Erythroblast (primary cell): ENCODE data around the gene RUFY1.
A peak's percentile ranks its signal among the peaks of the same experiment; 100 is the strongest.
"Not testable (repeated sequence)": the region's sequence is repeated elsewhere in the genome, so short reads cannot be mapped to it uniquely, and the experiment has no call there.

Source experiments
- DNase-seq, 2 experiments: peaks; one replicate each; lab custom pipeline; 2025; lab: John Stamatoyannopoulos, UW
- GATA1 ChIP-seq: IDR thresholded peaks from 2 replicates; pipeline ENCODE4 v1.6.1; 2011; ENCODE audit warnings: low read depth, mild to moderate bottlenecking, control low read depth, low read length, moderate library complexity
- POLR2A ChIP-seq: IDR thresholded peaks from 2 replicates; pipeline ENCODE4 v1.6.1; 2011; ENCODE audit warnings: mild to moderate bottlenecking, low read length

RUFY1 gene

GRCh38 chr5:179526978-179527377, 23.4 kb upstream of the RUFY1 start:
- no peak for DNase-seq
- TF ChIP-seq POLR2A (no peak), GATA1 (no peak)

GRCh38 chr5:179530069-179530998, 20.0 kb upstream of the RUFY1 start:
- TF ChIP-seq GATA1 (no peak), POLR2A (peak; percentile 45)
- peak; percentile 68 to 72 for DNase-seq

GRCh38 chr5:179533024-179533423, 17.3 kb upstream of the RUFY1 start:
- no peak for TF ChIP-seq POLR2A
- DNase-seq: no peak

DNA sequence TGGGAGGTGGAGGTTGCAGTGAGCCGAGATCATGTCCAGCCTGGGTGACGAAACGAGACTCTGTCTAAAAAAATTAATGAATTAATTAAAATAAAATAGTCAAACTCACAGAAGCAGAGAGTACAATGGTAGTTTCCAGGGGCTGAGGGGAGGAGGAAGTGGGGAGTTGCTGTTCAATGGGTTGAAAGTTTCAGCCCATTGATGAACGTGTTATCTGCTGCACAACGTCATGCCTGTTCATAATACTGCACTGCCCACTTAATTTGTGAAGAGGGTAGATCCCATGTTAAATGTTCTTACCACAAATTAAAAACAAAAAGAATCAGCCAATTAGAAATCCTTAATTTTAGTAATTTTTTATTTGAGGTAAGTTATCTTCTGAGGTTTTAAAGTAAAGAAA, 16.4 kb upstream of the RUFY1 start:
- TF ChIP-seq POLR2A: no peak
- no peak for TF ChIP-seq GATA1
- no peak for DNase-seq

GRCh38 chr5:179534431-179534830, 15.9 kb upstream of the RUFY1 start:
- DNase-seq: no peak
- TF ChIP-seq POLR2A: no peak
- no peak for TF ChIP-seq GATA1

- TF ChIP-seq GATA1 (no peak), POLR2A (no peak)
- no peak for DNase-seq
Measured at GRCh38 chr5:179536676-179537075, 13.7 kb upstream of the RUFY1 start.

DNA sequence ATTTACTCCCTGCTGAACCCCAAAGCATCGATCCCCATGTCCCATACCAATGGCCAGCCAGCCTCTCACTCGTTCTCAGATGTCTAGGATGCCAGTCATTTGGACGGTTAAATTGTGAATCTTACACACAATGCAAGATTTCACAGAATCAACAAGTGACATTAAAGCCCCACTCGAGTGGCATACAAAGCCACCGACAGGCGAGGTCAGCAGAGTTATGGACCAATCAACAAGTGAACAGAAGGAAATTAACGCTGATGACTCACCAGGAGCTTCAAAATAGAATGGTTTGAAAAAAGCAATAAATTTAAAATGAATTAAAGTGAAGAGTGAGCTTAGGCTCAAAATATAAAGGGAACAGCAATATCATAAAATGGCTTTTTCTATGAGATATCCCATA, 8.2 kb upstream of the RUFY1 start:
- no peak for DNase-seq
- TF ChIP-seq GATA1: no peak
- no peak for TF ChIP-seq POLR2A

- DNase-seq: not testable (repeated sequence)
Measured at GRCh38 chr5:179543275-179543674, 7.1 kb upstream of the RUFY1 start.

GRCh38 chr5:179553006-179553405, 2.7 kb downstream of the RUFY1 start:
- TF ChIP-seq POLR2A (no peak), GATA1 (no peak)
- no peak for DNase-seq

DNA sequence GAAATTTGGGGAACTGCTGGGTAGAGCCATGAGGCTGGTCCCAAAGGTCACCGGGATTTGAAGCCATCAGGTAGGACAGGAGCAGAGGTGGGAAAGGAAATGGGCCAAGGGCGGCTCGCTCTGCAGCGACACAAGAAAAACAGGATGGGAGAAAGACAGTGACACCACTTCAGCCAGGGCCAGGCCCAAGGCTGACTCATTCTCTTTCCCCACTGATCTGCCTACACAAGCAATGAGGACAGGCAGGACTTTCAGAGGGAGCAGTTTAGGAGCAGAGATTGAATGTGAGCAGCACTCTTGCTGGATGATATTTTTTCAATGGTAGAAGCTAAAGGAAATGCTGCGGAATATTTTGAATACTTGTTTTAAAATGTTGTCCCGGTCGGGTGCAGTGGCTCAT, 3.5 kb downstream of the RUFY1 start:
- no peak for TF ChIP-seq POLR2A
- no peak for DNase-seq

- TF ChIP-seq POLR2A (no peak), GATA1 (no peak)
- no peak for DNase-seq
Measured at GRCh38 chr5:179554981-179555380, 4.6 kb downstream of the RUFY1 start.

- not testable (repeated sequence) for DNase-seq
Measured at GRCh38 chr5:179558261-179558799, 8.0 kb downstream of the RUFY1 start.

- peak; percentile 48 to 58 for DNase-seq
- TF ChIP-seq POLR2A: no peak
- TF ChIP-seq GATA1: no peak
Measured at GRCh38 chr5:179558932-179559283, 8.6 kb downstream of the RUFY1 start.

DNA sequence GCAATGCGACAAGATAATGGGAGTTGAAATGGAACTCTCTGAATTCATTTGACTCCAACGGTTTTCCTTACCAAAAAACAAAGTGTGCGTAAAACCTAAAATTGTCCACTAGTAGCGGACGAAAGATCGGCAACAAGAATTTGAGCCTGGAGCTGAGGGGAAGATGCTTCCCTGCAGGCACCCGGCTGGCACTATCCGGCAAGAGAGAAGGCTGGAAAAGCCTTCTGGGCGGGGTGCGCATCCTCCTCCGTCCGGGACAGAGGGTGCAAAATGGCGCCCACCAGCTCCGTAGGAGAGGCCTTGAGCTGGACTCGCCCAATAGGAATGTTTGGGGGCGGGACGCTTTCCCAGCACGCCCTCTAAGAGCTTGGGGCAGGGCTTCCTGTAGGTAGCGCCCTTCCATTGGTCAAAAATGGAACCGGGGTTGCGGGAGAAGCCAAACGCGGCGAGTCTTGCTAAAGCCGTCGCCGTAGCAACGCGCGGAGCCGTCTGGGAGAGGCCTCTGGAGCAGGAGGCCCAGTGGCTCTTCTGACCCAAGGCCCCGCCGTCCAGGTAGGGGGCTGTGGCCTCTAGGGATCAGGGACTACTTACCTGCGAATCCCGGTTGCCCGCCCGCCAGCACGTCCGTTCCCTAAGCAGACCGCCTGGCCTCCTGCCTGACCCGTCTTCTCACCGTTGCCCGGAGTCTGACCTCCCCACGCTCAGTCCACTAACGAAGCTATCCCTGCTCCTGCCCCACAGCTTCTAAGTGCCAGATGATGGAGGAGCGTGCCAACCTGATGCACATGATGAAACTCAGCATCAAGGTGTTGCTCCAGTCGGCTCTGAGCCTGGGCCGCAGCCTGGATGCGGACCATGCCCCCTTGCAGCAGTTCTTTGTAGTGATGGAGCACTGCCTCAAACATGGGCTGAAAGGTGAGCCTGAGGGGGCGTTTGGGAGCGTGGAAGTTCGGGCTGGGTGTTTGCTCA, 9.2 kb downstream of the RUFY1 start:
- peak; percentile 95 for TF ChIP-seq POLR2A
- TF ChIP-seq GATA1: no peak
- DNase-seq: peak; percentile 96 to 97

GRCh38 chr5:179564526-179564925, 14.2 kb downstream of the RUFY1 start:
- TF ChIP-seq POLR2A: no peak
- TF ChIP-seq GATA1: no peak

More at GRCh38 chr5:179564526-179564925, 14.2 kb downstream of the RUFY1 start:
- no peak for DNase-seq
